ENCODE results near the gene TSHR. TPM values are rescaled to one million over a fixed set of nuclear protein-coding genes. Genes with fewer than 3 reads are reported as not detected.

TSHR gene
- polyA plus RNA-seq, 4 donors = 0.01 to 0.81 (median 0.12) TPM; not detected in 1

Other genes starting within 250 kb of the TSHR start
- gene CEP128, start 13.9 kb upstream of the TSHR start, polyA plus RNA-seq = 1 to 10 TPM in 2 of 4 donors, under 1 TPM in 2; 0.22 to 2.2 (median 1.1) TPM